ENCODE measurements around the gene CHD5.

The CHD5 gene

DNA sequence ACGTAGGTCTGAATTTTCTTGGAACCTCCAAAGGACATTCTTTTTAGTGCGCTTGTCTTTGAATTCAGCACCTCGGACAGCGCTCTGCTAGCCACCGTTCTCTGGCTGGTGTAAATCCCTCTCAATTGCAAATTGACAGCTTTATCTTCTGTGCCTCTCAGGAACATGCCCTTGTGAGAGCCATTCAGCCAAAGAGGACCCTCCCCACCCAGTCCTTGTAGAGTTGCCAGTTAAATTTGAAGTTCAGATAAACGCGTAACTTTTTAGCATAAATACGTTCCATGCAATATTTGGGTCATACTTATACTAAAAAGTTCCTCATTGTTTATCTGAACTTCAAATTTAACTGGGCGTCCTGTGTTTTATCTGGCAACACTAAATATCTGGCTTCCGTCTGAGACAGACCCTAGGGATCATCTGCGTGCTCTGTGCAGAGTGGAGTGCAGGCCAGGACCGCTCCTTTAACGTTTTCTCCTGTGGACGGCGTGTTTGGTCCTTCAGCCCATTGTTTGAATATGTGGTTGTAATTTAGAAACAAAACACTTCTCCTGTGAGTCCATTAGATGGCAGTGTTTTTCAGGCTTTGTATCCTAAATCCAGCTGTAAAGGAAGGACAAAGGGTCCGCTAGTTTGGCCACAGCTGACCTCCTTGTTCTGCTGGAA lies 127.4 kb downstream of the CHD5 start:
- peak; percentile 43 for DNase-seq

Measured in CD4-positive, alpha-beta T cell treated with Interleukin-10 for 1 hour (primary cell).